ENCODE results near the gene ARMCX6. TPM values are rescaled to one million over a fixed set of nuclear protein-coding genes. Genes with fewer than 3 reads are reported as not detected.

ARMCX6 gene
- polyA plus RNA-seq, 1 of the 3 experiments (the other 2 are of a cell fraction) = 49.7 TPM

DNA sequence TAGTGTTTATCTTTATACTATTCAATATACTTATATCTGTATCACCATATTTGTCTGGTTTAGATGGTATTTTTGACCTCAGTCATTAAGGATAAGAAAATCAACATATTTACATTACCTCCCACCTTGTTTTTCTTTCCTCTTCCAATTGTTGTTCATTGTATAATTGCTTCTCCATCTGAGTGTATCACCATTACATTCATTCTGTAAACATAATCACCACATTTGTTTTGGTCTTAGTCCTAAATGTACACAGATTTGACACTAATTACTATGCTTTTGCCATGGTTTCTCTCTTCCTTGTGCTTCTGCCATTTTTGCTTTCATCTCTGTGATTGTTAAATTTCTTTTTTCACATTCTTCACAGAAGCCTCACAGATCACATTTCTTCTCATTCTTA is 12.7 kb downstream of the ARMCX6 start:
- Histone ChIP-seq H4K20me1 (ENCODE audit: insufficient read depth) (no peaks in the 10 kb centered on the region), H2AFZ (ENCODE audit: low read depth) (no peak overlapping the region), H3K4me3 (ENCODE audit: low read depth in 2 of 2, low read length in 1 of 2) (no peak overlapping the region), H3K27me3 (ENCODE audit: insufficient read depth) (0 out of 2 replicates have a peak, but pooled peaks cover 5% of the 10 kb centered on the region), H3K36me3 (replicated peaks in 1 of 2; ENCODE audit: control insufficient read depth in 1 of 2, insufficient read depth in 2 of 2, low read length in 1 of 2) (no peaks in the 10 kb centered on the region), H3K4me1 (ENCODE audit: control insufficient read depth in 1 of 2, insufficient read depth in 2 of 2, low read depth in 1 of 2, low read length in 1 of 2) (no peaks in the 10 kb centered on the region), H3K27ac (ENCODE audit: low read depth in 2 of 2, low read length in 1 of 2) (no peak overlapping the region), H3K9me3 (no peaks in the 10 kb centered on the region), H3K79me2 (ENCODE audit: insufficient read depth) (no peaks in the 10 kb centered on the region), H3K9me2 (no peaks in the 10 kb centered on the region), H3K4me2 (no peak overlapping the region), H3F3A (replicated peaks; ENCODE audit: insufficient read depth) (no peaks in the 10 kb centered on the region), H3K9ac (no peak overlapping the region)
- TF ChIP-seq TCF12 (IDR thresholded peaks at IDR 0.05) = no peak
- no peak for TF ChIP-seq FOSL2 (IDR thresholded peaks at IDR 0.05; ENCODE audit: borderline replicate concordance, low read depth)
- no peak for TF ChIP-seq ELF1 (IDR thresholded peaks at IDR 0.05)
- no peak for TF ChIP-seq RCOR1 (IDR thresholded peaks at IDR 0.05; ENCODE audit: low read length)
- no peak for TF ChIP-seq SIN3A (IDR thresholded peaks at IDR 0.05; ENCODE audit: borderline replicate concordance, low read depth, low read length)
- TF ChIP-seq POLR2AphosphoS5 (IDR thresholded peaks at IDR 0.05; ENCODE audit: low read depth, low read length) = no peak
- TF ChIP-seq NRF1 (IDR thresholded peaks at IDR 0.05; ENCODE audit: low read depth, low read length) = no peak
- TF ChIP-seq FOXJ3 (CRISPR knock-in tag; IDR thresholded peaks at IDR 0.05) = no peak
- TF ChIP-seq MEF2A (IDR thresholded peaks at IDR 0.05; ENCODE audit: borderline replicate concordance, low read depth) = no peak
- no peak for TF ChIP-seq TAF1 (IDR thresholded peaks at IDR 0.05; ENCODE audit: borderline replicate concordance, low read depth, low read length)
- no peak for TF ChIP-seq RFX5 (IDR thresholded peaks at IDR 0.05; ENCODE audit: low read length)
- TF ChIP-seq, protein P1, sequence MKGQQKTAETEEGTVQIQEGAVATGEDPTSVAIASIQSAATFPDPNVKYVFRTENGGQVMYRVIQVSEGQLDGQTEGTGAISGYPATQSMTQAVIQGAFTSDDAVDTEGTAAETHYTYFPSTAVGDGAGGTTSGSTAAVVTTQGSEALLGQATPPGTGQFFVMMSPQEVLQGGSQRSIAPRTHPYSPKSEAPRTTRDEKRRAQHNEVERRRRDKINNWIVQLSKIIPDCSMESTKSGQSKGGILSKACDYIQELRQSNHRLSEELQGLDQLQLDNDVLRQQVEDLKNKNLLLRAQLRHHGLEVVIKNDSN (IDR thresholded peaks at IDR 0.05; ENCODE audit: borderline replicate concordance, low read depth) = no peak
- TF ChIP-seq, protein P2, sequence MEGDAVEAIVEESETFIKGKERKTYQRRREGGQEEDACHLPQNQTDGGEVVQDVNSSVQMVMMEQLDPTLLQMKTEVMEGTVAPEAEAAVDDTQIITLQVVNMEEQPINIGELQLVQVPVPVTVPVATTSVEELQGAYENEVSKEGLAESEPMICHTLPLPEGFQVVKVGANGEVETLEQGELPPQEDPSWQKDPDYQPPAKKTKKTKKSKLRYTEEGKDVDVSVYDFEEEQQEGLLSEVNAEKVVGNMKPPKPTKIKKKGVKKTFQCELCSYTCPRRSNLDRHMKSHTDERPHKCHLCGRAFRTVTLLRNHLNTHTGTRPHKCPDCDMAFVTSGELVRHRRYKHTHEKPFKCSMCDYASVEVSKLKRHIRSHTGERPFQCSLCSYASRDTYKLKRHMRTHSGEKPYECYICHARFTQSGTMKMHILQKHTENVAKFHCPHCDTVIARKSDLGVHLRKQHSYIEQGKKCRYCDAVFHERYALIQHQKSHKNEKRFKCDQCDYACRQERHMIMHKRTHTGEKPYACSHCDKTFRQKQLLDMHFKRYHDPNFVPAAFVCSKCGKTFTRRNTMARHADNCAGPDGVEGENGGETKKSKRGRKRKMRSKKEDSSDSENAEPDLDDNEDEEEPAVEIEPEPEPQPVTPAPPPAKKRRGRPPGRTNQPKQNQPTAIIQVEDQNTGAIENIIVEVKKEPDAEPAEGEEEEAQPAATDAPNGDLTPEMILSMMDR (IDR thresholded peaks at IDR 0.05) = no peak
- TF ChIP-seq, protein P3, sequence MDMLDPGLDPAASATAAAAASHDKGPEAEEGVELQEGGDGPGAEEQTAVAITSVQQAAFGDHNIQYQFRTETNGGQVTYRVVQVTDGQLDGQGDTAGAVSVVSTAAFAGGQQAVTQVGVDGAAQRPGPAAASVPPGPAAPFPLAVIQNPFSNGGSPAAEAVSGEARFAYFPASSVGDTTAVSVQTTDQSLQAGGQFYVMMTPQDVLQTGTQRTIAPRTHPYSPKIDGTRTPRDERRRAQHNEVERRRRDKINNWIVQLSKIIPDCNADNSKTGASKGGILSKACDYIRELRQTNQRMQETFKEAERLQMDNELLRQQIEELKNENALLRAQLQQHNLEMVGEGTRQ (IDR thresholded peaks at IDR 0.05; ENCODE audit: borderline replicate concordance, low read depth, low read length) = no peak
- no peak for TF ChIP-seq GATA2 (CRISPR knock-in tag; IDR thresholded peaks at IDR 0.05)
- ChIA-PET CTCF (no interaction called here), POLR2A (no interaction called here)
- no peak for DNase-seq

DNA sequence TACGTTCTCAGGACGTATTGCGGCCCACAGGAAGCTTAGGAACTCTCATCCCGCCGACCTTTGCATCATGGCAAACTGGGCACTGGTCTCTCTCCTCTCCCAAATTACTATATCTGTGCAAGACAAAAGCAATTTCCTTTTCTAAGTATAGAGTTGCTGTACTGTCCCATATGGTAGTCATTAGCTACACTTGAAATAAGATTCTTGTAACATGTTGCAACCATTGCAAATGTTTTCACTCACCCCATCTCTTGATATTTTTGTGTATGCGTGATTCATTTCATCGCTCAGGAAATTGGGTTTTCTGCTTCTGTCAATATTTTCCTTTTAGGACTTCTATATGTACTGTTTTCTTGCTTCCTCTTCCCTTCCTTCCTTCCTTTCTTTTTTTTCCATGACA is 15.7 kb downstream of the ARMCX6 start:
- Histone ChIP-seq H3K4me1 (ENCODE audit: control insufficient read depth in 1 of 2, insufficient read depth in 2 of 2, low read depth in 1 of 2, low read length in 1 of 2) (no peaks in the 10 kb centered on the region), H4K20me1 (ENCODE audit: insufficient read depth) (no peaks in the 10 kb centered on the region), H3F3A (replicated peaks; ENCODE audit: insufficient read depth) (no peaks in the 10 kb centered on the region), H3K9me3 (no peaks in the 10 kb centered on the region), H2AFZ (ENCODE audit: low read depth) (no peak overlapping the region), H3K36me3 (replicated peaks in 1 of 2; ENCODE audit: control insufficient read depth in 1 of 2, insufficient read depth in 2 of 2, low read length in 1 of 2) (no peaks in the 10 kb centered on the region), H3K27me3 (ENCODE audit: insufficient read depth) (peaks cover 5% of the 10 kb centered on the region; the same call in 1 of the 2 replicates), H3K9ac (no peak overlapping the region), H3K4me3 (ENCODE audit: low read depth in 2 of 2, low read length in 1 of 2) (no peak overlapping the region), H3K9me2 (no peaks in the 10 kb centered on the region), H3K79me2 (ENCODE audit: insufficient read depth) (no peaks in the 10 kb centered on the region), H3K4me2 (no peak overlapping the region), H3K27ac (ENCODE audit: low read depth in 2 of 2, low read length in 1 of 2) (no peak overlapping the region)
- DNase-seq = no peak
- ChIA-PET CTCF (no interaction called here), POLR2A (no interaction called here)
- WGBS (ENCODE audit: low lambda C conversion rate) = 24% methylated on average over 7 of the region's 7 CpGs
- TF ChIP-seq, protein P1 (IDR thresholded peaks at IDR 0.05; ENCODE audit: borderline replicate concordance, low read depth) = no peak
- TF ChIP-seq TEAD4 (IDR thresholded peaks at IDR 0.05; ENCODE audit: borderline replicate concordance, insufficient read depth) (no peak), RFX5 (IDR thresholded peaks at IDR 0.05; ENCODE audit: low read length) (no peak), MEF2A (IDR thresholded peaks at IDR 0.05; ENCODE audit: borderline replicate concordance, low read depth) (no peak), TAF1 (IDR thresholded peaks at IDR 0.05; ENCODE audit: borderline replicate concordance, low read depth, low read length) (no peak), POLR2AphosphoS5 (IDR thresholded peaks at IDR 0.05; ENCODE audit: low read depth, low read length) (no peak), NFIC (IDR thresholded peaks at IDR 0.05; ENCODE audit: borderline replicate concordance) (no peak), RCOR1 (IDR thresholded peaks at IDR 0.05; ENCODE audit: low read length) (no peak), NRF1 (IDR thresholded peaks at IDR 0.05; ENCODE audit: low read depth, low read length) (no peak), EZH2phosphoT487 (IDR thresholded peaks at IDR 0.05; ENCODE audit: borderline replicate concordance, low read depth) (no peak), TCF12 (IDR thresholded peaks at IDR 0.05) (no peak), YY1 (IDR thresholded peaks at IDR 0.05; ENCODE audit: low read depth) (no peak), SIN3A (IDR thresholded peaks at IDR 0.05; ENCODE audit: borderline replicate concordance, low read depth, low read length) (no peak)
- TF ChIP-seq, protein P4, sequence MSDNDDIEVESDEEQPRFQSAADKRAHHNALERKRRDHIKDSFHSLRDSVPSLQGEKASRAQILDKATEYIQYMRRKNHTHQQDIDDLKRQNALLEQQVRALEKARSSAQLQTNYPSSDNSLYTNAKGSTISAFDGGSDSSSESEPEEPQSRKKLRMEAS (IDR thresholded peaks at IDR 0.05; ENCODE audit: low read depth) = no peak
- TF ChIP-seq, protein P5, sequence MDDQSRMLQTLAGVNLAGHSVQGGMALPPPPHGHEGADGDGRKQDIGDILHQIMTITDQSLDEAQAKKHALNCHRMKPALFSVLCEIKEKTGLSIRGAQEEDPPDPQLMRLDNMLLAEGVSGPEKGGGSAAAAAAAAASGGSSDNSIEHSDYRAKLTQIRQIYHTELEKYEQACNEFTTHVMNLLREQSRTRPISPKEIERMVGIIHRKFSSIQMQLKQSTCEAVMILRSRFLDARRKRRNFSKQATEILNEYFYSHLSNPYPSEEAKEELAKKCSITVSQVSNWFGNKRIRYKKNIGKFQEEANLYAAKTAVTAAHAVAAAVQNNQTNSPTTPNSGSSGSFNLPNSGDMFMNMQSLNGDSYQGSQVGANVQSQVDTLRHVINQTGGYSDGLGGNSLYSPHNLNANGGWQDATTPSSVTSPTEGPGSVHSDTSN (IDR thresholded peaks at IDR 0.05) = no peak

All from SK-N-SH (cell line).